GM23338 (cell line): ENCODE measurements around the gene GCFC2. TPM values are rescaled to one million over a fixed set of nuclear protein-coding genes. Genes with fewer than 3 reads are reported as not detected.

Experiments
- ATAC-seq: fragments of 200-7000 bp; cut with Tn5 transposase; 3 replicates; pipeline ENCODE4 v1.9.1; 2020
- DNase-seq: peaks from one replicate; pipeline ENCODE4 v3.0.0-alpha.2; 2015; ENCODE audit warnings: low spot score
- H2AFZ ChIP-seq: fragments of 200-600 bp; sonication (generic); 2 replicates; pipeline ENCODE4 v1.8.0; 2016; ENCODE audit warnings: antibody characterized with exemption, mild to moderate bottlenecking, moderate library complexity
- H3F3A ChIP-seq: fragments of 200-600 bp; sonication (generic); replicated peaks from 2 replicates; pipeline ENCODE4 v1.8.0; 2017; ENCODE audit warnings: antibody characterized with exemption, mixed run types, low read depth
- H3K27ac ChIP-seq: fragments of 200-600 bp; sonication (generic); 2 replicates; pipeline ENCODE4 v1.6.1; 2016; ENCODE audit warnings: low read depth
- H3K27me3 ChIP-seq: fragments of 200-600 bp; sonication (generic); 2 replicates; pipeline ENCODE4 v1.8.0; 2016; ENCODE audit warnings: mild to moderate bottlenecking, mixed run types, moderate library complexity; ENCODE audit not compliant: insufficient read depth
- H3K36me3 ChIP-seq: fragments of 200-600 bp; sonication (generic); 2 replicates; pipeline ENCODE4 v1.8.0; 2016; ENCODE audit warnings: mild to moderate bottlenecking; ENCODE audit not compliant: insufficient read depth
- H3K4me1 ChIP-seq: fragments of 200-600 bp; sonication (generic); 2 replicates; pipeline ENCODE4 v1.8.0; 2016; ENCODE audit warnings: mild to moderate bottlenecking, moderate library complexity; ENCODE audit not compliant: insufficient read depth
- H3K4me2 ChIP-seq: fragments of 200-600 bp; sonication (generic); 2 replicates; pipeline ENCODE4 v1.7.1; 2017; ENCODE audit warnings: mixed run types
- H3K4me3 ChIP-seq: fragments of 200-600 bp; sonication (generic); 2 replicates; pipeline ENCODE4 v1.6.1; 2016; ENCODE audit warnings: mixed run types
- H3K79me2 ChIP-seq: fragments of 200-600 bp; sonication (generic); replicated peaks from 2 replicates; pipeline ENCODE4 v1.8.0; 2017; ENCODE audit warnings: mild to moderate bottlenecking; ENCODE audit not compliant: insufficient read depth
- H3K9me2 ChIP-seq: fragments of 200-600 bp; sonication (generic); 2 replicates; pipeline ENCODE4 v1.8.0; 2017; ENCODE audit not compliant: insufficient read depth
- H4K20me1 ChIP-seq: fragments of 200-600 bp; sonication (generic); replicated peaks from 2 replicates; pipeline ENCODE4 v1.8.0; 2017; ENCODE audit warnings: mild to moderate bottlenecking; ENCODE audit not compliant: insufficient read depth
- H3K27ac Mint-ChIP-seq: 2 replicates; pipeline ENCODE4 v1.8.0; 2020; ENCODE audit warnings: inconsistent platforms, mild to moderate bottlenecking, moderate library complexity, mixed read lengths
- H3K27me3 Mint-ChIP-seq: 3 replicates; pipeline ENCODE4 v1.8.0; 2022; ENCODE audit warnings: low read depth, mild to moderate bottlenecking, moderate library complexity, mixed read lengths, inconsistent platforms; ENCODE audit not compliant: insufficient read depth, poor library complexity
- H3K36me3 Mint-ChIP-seq: 3 replicates; pipeline ENCODE4 v1.8.0; 2021; ENCODE audit warnings: low read depth, mild to moderate bottlenecking, inconsistent platforms, moderate library complexity, mixed read lengths
- H3K4me1 Mint-ChIP-seq: 3 replicates; pipeline ENCODE4 v1.8.0; 2020; ENCODE audit warnings: mild to moderate bottlenecking, inconsistent platforms, mixed read lengths
- H3K4me3 Mint-ChIP-seq: 3 replicates; pipeline ENCODE4 v1.8.0; 2021; ENCODE audit warnings: moderate library complexity, mild to moderate bottlenecking, inconsistent platforms, mixed read lengths
- H3K9me3 Mint-ChIP-seq: 3 replicates; pipeline ENCODE4 v1.8.0; 2020; ENCODE audit warnings: moderate library complexity, mild to moderate bottlenecking, inconsistent platforms, mixed read lengths
- POLR2AphosphoS5 ChIP-seq: IDR thresholded peaks from 2 replicates; pipeline ENCODE4 v1.6.1; 2016; ENCODE audit warnings: antibody characterized with exemption, low read depth
- polyA plus RNA-seq: library from polyadenylated mRNA; unstranded; fragments of >200 nt; fragmentation: Nextera tagmentation; extraction: Ambion mirVana; gene quantifications from 2 replicates; pipeline ENCODE4 v1.2.1, GENCODE V29; 2016
- total RNA-seq: library from RNA; depleted of rRNA; stranded (reverse); fragments of >200 nt; shearing (Covaris generic); gene quantifications from 2 replicates; pipeline ENCODE4 v1.2.3, GENCODE V29; 2014
- TF ChIP-seq, protein P1 (sequence below): fragments of 250-450 bp; sonication (Bioruptor Pico); IDR thresholded peaks from 2 replicates; pipeline ENCODE4 v1.5.0; 2020; ENCODE audit warnings: mild to moderate bottlenecking, moderate library complexity
- TF ChIP-seq, protein P2 (sequence below): IDR thresholded peaks from one replicate; pipeline ENCODE4 v1.6.1; 2018; ENCODE audit warnings: antibody characterized with exemption; ENCODE audit not compliant: unreplicated experiment

GCFC2 gene
- total and polyA plus RNA-seq, 2 experiments from 2014 or later: 23.8 to 26.2 TPM

DNA sequence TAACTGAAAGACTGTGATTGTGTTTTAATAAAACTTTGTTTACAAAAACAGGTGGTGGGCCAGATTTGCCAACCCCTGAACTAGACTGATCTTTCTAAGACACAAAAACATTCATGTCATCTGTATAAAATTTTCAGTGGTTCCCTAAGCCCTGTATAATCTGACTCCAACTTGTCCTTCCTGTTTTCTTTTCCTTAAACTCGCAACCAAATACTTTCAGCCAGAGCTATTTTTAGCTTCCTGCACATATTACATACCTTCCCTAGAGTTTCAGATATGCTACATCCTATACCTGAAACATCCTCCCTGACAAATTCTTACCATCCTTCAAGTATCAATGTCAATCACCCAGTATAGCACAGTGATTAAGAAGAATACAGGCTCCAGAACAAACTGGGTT is 4.8 kb downstream of the GCFC2 start (continued):
- TF ChIP-seq, protein P1, sequence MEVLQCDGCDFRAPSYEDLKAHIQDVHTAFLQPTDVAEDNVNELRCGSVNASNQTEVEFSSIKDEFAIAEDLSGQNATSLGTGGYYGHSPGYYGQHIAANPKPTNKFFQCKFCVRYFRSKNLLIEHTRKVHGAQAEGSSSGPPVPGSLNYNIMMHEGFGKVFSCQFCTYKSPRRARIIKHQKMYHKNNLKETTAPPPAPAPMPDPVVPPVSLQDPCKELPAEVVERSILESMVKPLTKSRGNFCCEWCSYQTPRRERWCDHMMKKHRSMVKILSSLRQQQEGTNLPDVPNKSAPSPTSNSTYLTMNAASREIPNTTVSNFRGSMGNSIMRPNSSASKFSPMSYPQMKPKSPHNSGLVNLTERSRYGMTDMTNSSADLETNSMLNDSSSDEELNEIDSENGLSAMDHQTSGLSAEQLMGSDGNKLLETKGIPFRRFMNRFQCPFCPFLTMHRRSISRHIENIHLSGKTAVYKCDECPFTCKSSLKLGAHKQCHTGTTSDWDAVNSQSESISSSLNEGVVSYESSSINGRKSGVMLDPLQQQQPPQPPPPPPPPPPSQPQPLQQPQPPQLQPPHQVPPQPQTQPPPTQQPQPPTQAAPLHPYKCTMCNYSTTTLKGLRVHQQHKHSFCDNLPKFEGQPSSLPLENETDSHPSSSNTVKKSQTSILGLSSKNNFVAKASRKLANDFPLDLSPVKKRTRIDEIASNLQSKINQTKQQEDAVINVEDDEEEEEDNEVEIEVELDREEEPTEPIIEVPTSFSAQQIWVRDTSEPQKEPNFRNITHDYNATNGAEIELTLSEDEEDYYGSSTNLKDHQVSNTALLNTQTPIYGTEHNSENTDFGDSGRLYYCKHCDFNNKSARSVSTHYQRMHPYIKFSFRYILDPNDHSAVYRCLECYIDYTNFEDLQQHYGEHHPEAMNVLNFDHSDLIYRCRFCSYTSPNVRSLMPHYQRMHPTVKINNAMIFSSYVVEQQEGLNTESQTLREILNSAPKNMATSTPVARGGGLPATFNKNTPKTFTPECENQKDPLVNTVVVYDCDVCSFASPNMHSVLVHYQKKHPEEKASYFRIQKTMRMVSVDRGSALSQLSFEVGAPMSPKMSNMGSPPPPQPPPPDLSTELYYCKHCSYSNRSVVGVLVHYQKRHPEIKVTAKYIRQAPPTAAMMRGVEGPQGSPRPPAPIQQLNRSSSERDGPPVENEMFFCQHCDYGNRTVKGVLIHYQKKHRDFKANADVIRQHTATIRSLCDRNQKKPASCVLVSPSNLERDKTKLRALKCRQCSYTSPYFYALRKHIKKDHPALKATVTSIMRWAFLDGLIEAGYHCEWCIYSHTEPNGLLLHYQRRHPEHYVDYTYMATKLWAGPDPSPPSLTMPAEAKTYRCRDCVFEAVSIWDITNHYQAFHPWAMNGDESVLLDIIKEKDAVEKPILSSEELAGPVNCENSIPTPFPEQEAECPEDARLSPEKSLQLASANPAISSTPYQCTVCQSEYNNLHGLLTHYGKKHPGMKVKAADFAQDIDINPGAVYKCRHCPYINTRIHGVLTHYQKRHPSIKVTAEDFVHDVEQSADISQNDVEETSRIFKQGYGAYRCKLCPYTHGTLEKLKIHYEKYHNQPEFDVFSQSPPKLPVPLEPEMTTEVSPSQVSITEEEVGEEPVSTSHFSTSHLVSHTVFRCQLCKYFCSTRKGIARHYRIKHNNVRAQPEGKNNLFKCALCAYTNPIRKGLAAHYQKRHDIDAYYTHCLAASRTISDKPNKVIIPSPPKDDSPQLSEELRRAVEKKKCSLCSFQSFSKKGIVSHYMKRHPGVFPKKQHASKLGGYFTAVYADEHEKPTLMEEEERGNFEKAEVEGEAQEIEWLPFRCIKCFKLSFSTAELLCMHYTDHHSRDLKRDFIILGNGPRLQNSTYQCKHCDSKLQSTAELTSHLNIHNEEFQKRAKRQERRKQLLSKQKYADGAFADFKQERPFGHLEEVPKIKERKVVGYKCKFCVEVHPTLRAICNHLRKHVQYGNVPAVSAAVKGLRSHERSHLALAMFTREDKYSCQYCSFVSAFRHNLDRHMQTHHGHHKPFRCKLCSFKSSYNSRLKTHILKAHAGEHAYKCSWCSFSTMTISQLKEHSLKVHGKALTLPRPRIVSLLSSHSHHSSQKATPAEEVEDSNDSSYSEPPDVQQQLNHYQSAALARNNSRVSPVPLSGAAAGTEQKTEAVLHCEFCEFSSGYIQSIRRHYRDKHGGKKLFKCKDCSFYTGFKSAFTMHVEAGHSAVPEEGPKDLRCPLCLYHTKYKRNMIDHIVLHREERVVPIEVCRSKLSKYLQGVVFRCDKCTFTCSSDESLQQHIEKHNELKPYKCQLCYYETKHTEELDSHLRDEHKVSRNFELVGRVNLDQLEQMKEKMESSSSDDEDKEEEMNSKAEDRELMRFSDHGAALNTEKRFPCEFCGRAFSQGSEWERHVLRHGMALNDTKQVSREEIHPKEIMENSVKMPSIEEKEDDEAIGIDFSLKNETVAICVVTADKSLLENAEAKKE (CRISPR knock-in tag): no peak

DNA sequence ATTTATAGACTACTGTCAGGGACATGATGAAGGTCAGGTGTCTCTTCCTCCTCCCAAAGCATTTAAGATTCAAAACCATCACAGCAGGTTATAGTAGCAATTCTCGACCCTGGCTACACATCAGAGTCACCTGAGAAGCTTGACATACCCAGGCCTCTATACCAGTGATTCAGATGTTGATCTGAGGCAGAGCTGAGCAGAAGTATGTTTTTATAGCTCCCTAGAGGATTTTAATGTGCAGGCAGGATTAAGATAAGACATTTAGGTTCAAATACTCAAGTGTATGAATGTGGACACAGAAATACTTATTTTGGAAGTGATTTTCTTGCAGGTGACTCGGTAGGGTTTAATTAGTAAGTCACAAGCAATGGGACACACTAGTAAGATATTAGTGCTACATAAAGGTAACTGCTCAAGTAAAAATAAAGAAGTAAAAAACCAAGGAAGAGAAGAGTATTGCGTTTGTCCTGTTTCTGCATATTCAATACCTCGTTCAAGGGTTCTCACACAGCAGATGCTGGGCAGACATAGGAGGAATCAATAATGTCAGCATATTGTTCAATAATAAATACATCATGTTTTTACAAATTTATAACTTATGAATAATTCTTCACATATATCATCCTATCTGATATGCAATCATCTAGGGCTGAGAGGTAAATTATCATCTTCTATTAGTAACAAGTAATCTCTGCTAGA is 7.0 kb downstream of the GCFC2 start:
- Histone ChIP-seq H3K4me2 (no peak overlapping the region), H3K79me2 (peaks cover 4% of the 10 kb centered on the region), H3F3A (no peaks in the 10 kb centered on the region), H3K9me2 (no peaks in the 10 kb centered on the region), H3K36me3 (peaks cover 7% of the 10 kb centered on the region; the same call in 1 of the 2 replicates), H4K20me1 (no peaks in the 10 kb centered on the region), H3K27me3 (no peaks in the 10 kb centered on the region), H3K27ac (no peak overlapping the region), H3K4me3 (no peak overlapping the region), H3K4me1 (no peaks in the 10 kb centered on the region), H2AFZ (no peak overlapping the region)
- DNase-seq (no peak), ATAC-seq (no peak)
- Mint-ChIP-seq H3K36me3 (peaks cover 53% of the 10 kb centered on the region), H3K27me3 (peaks cover 4% of the 10 kb centered on the region), H3K4me1 (peaks cover 5% of the 10 kb centered on the region; the same call in 1 of the 3 replicates), H3K4me3 (no peak overlapping the region), H3K27ac (no peak overlapping the region), H3K9me3 (no peaks in the 10 kb centered on the region)
- no peak for TF ChIP-seq POLR2AphosphoS5
- TF ChIP-seq, protein P1 (CRISPR knock-in tag): no peak
- TF ChIP-seq, protein P2, sequence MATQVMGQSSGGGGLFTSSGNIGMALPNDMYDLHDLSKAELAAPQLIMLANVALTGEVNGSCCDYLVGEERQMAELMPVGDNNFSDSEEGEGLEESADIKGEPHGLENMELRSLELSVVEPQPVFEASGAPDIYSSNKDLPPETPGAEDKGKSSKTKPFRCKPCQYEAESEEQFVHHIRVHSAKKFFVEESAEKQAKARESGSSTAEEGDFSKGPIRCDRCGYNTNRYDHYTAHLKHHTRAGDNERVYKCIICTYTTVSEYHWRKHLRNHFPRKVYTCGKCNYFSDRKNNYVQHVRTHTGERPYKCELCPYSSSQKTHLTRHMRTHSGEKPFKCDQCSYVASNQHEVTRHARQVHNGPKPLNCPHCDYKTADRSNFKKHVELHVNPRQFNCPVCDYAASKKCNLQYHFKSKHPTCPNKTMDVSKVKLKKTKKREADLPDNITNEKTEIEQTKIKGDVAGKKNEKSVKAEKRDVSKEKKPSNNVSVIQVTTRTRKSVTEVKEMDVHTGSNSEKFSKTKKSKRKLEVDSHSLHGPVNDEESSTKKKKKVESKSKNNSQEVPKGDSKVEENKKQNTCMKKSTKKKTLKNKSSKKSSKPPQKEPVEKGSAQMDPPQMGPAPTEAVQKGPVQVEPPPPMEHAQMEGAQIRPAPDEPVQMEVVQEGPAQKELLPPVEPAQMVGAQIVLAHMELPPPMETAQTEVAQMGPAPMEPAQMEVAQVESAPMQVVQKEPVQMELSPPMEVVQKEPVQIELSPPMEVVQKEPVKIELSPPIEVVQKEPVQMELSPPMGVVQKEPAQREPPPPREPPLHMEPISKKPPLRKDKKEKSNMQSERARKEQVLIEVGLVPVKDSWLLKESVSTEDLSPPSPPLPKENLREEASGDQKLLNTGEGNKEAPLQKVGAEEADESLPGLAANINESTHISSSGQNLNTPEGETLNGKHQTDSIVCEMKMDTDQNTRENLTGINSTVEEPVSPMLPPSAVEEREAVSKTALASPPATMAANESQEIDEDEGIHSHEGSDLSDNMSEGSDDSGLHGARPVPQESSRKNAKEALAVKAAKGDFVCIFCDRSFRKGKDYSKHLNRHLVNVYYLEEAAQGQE: no peak
